HG03064 (cell line): ENCODE results near the gene KDM4B.

ENCODE experiments used
- ATAC-seq: cut with Tn5 transposase; IDR thresholded peaks from one replicate; pipeline ENCODE4 v1.9.1; 2021; ENCODE audit warnings: low read depth; ENCODE audit not compliant: unreplicated experiment

KDM4B gene

GRCh38 chr19:5030822-5031221 is 61.9 kb downstream of the KDM4B start:
- no peak for ATAC-seq

- ATAC-seq, result no peak
These were observed 62.6 kb downstream of the KDM4B start for GRCh38 chr19:5031231-5032100.

GRCh38 chr19:5032101-5032967 is 63.4 kb downstream of the KDM4B start:
- ATAC-seq, result no peak

GRCh38 chr19:5035105-5035761 is 66.3 kb downstream of the KDM4B start:
- ATAC-seq, result no peak

- ATAC-seq, result no peak
These were observed 67.1 kb downstream of the KDM4B start for GRCh38 chr19:5035793-5036697.

- no peak for ATAC-seq
These were observed 68.0 kb downstream of the KDM4B start for GRCh38 chr19:5036698-5037563.

- no peak for ATAC-seq
These were observed 69.0 kb downstream of the KDM4B start for GRCh38 chr19:5037936-5038335.

GRCh38 chr19:5038631-5039271 is 69.8 kb downstream of the KDM4B start:
- no peak for ATAC-seq

- no peak for ATAC-seq
These were observed 71.0 kb downstream of the KDM4B start for GRCh38 chr19:5039642-5040543.

GRCh38 chr19:5040544-5041167 is 71.7 kb downstream of the KDM4B start:
- no peak for ATAC-seq

GRCh38 chr19:5041168-5041912 is 72.4 kb downstream of the KDM4B start:
- no peak for ATAC-seq

- no peak for ATAC-seq
These were observed 72.9 kb downstream of the KDM4B start for GRCh38 chr19:5041913-5042187.

GRCh38 chr19:5042556-5042955 is 73.6 kb downstream of the KDM4B start:
- ATAC-seq, result no peak

- no peak for ATAC-seq
These were observed 76.1 kb downstream of the KDM4B start for GRCh38 chr19:5045029-5045428.

- no peak for ATAC-seq
These were observed 77.0 kb downstream of the KDM4B start for GRCh38 chr19:5045956-5046338.

GRCh38 chr19:5046339-5047039 is 77.6 kb downstream of the KDM4B start:
- no peak for ATAC-seq
